Measurements from ENCODE around the gene ARHGEF28.
A peak's percentile ranks its signal among the peaks of the same experiment; 100 is the strongest.

The ARHGEF28 gene

GRCh38 chr5:73654171-73654811, 28.3 kb downstream of the ARHGEF28 start:
- DNase-seq (ENCODE audit: low read depth) = no peak

- DNase-seq (ENCODE audit: low read depth) = no peak
These were observed 28.9 kb downstream of the ARHGEF28 start for GRCh38 chr5:73654819-73655318.

GRCh38 chr5:73655521-73656160, 29.6 kb downstream of the ARHGEF28 start:
- DNase-seq (ENCODE audit: low read depth) = no peak

GRCh38 chr5:73661753-73662152, 35.8 kb downstream of the ARHGEF28 start:
- DNase-seq (ENCODE audit: low read depth) = no peak

GRCh38 chr5:73663161-73663859, 37.3 kb downstream of the ARHGEF28 start:
- no peak for DNase-seq (ENCODE audit: low read depth)

GRCh38 chr5:73663860-73664240, 37.9 kb downstream of the ARHGEF28 start:
- no peak for DNase-seq (ENCODE audit: low read depth)

- DNase-seq (ENCODE audit: low read depth) = no peak
These were observed 38.8 kb downstream of the ARHGEF28 start for GRCh38 chr5:73664796-73665195.

GRCh38 chr5:73666891-73667290, 40.9 kb downstream of the ARHGEF28 start:
- DNase-seq (ENCODE audit: low read depth) = no peak

- no peak for DNase-seq (ENCODE audit: low read depth)
These were observed 42.0 kb downstream of the ARHGEF28 start for GRCh38 chr5:73668017-73668416.

GRCh38 chr5:73668486-73669111, 42.6 kb downstream of the ARHGEF28 start:
- DNase-seq (ENCODE audit: low read depth) = no peak

- no peak for DNase-seq (ENCODE audit: low read depth)
These were observed 44.7 kb downstream of the ARHGEF28 start for GRCh38 chr5:73670731-73671130.

- no peak for DNase-seq (ENCODE audit: low read depth)
These were observed 46.1 kb downstream of the ARHGEF28 start for GRCh38 chr5:73672132-73672531.

- DNase-seq (ENCODE audit: low read depth) = peak; percentile 73
These were observed 47.2 kb downstream of the ARHGEF28 start for GRCh38 chr5:73673161-73673591.

- DNase-seq (ENCODE audit: low read depth) = no peak
These were observed 48.6 kb downstream of the ARHGEF28 start for GRCh38 chr5:73674669-73675004.

GRCh38 chr5:73678322-73678740, 52.3 kb downstream of the ARHGEF28 start:
- no peak for DNase-seq (ENCODE audit: low read depth)

GRCh38 chr5:73678807-73679206, 52.8 kb downstream of the ARHGEF28 start:
- no peak for DNase-seq (ENCODE audit: low read depth)

- no peak for DNase-seq (ENCODE audit: low read depth)
These were observed 56.2 kb downstream of the ARHGEF28 start for GRCh38 chr5:73682176-73682575.

- DNase-seq (ENCODE audit: low read depth) = no peak
These were observed 58.7 kb downstream of the ARHGEF28 start for GRCh38 chr5:73684691-73685090.

- no peak for DNase-seq (ENCODE audit: low read depth)
These were observed 60.9 kb downstream of the ARHGEF28 start for GRCh38 chr5:73686912-73687311.

- DNase-seq (ENCODE audit: low read depth) = no peak
These were observed 61.4 kb downstream of the ARHGEF28 start for GRCh38 chr5:73687357-73687756.

GRCh38 chr5:73690015-73690414, 64.0 kb downstream of the ARHGEF28 start:
- no peak for DNase-seq (ENCODE audit: low read depth)

- no peak for DNase-seq (ENCODE audit: low read depth)
These were observed 65.5 kb downstream of the ARHGEF28 start for GRCh38 chr5:73691302-73692080.
